ENCODE results near the gene COL9A3. TPM values are rescaled to one million over a fixed set of nuclear protein-coding genes. Genes with fewer than 3 reads are reported as not detected.

Gene COL9A3
- total and polyA plus RNA-seq, 12 donors: 0.45 to 15.2 (median 2.3) TPM

GRCh38 chr20:62802026-62802712 lies 14.7 kb upstream of the COL9A3 start:
- 77 to 79% methylated on average over 22 of the region's 22 CpGs for WGBS, 2 donors
- Histone ChIP-seq H3K9me3 (no peaks in the 10 kb centered on the region), H3K27me3 (no peaks in the 10 kb centered on the region), H3K27ac (peak overlapping the region in 7 of 10 donors; percentile 21 to 77 (median 35)), H3K4me3 (peak overlapping the region in 1 of 10 donors; percentile 5), H3K4me1 (peaks cover 20 to 65% (median 55%) of the 10 kb centered on the region in 9 donors), H3K36me3 (peaks cover 0 to 49% (median 9%) of the 10 kb centered on the region in 9 donors)
- TF ChIP-seq CTCF (IDR thresholded peaks at IDR 0.05): no peak
- DNase-seq: no peak
- peak; percentile 6 to 68 (median 37) for ATAC-seq
- intact Hi-C loops (cut with DNase I): loop anchor here in 1 of 10 donors (10.0 kb wide), 1 partner anchor 297 kb away; no protein-coding TSS in a partner anchor

GRCh38 chr20:62804021-62804626 lies 12.7 kb upstream of the COL9A3 start:
- peak overlapping the region; percentile 72 to 100 (median 95) for H3K4me3 ChIP-seq
- H3K27ac ChIP-seq: peak overlapping the region in 9 of 10 donors; percentile 80 to 96 (median 87)
- TF ChIP-seq CTCF (IDR thresholded peaks at IDR 0.05): no peak
- no peaks in the 10 kb centered on the region for H3K27me3 ChIP-seq
- intact Hi-C loops (cut with DNase I): loop anchor here in 1 of 10 donors (10.0 kb wide), 1 partner anchor 299 kb away; no protein-coding TSS in a partner anchor
- 20 to 23% methylated on average over 25 of the region's 25 CpGs for WGBS, 2 donors
- peaks cover 19 to 68% (median 59%) of the 10 kb centered on the region in 9 donors for H3K4me1 ChIP-seq
- no peak for DNase-seq
- peaks cover 0 to 51% (median 24%) of the 10 kb centered on the region in 9 donors for H3K36me3 ChIP-seq
- H3K9me3 ChIP-seq: no peaks in the 10 kb centered on the region
- peak in 1 of 8 donors; percentile 1 for ATAC-seq

GRCh38 chr20:62804627-62805154 lies 12.2 kb upstream of the COL9A3 start, which contains the start of gene OGFR:
OGFR (plus strand) TSS chr20:62804835; CDS start chr20:62804860, 25 bp downstream.
- H3K27ac ChIP-seq: peak within 1 kb of the TSS; percentile 66 to 96 (median 86)
- WGBS, 2 donors: 0 to 1% methylated on average over 42 to 74 of the region's 77 CpGs
- no peaks in the 10 kb centered on the region for H3K9me3 ChIP-seq
- DNase-seq (peak; percentile 70 to 74), ATAC-seq (peak in 5 of 8 donors; percentile 15 to 75 (median 49))
- peaks cover 0 to 51% (median 28%) of the 10 kb centered on the region in 9 donors for H3K36me3 ChIP-seq
- H3K4me3 ChIP-seq: peak within 1 kb of the TSS; percentile 72 to 100 (median 95)
- H3K27me3 ChIP-seq: no peaks in the 10 kb centered on the region
- TF ChIP-seq CTCF (IDR thresholded peaks at IDR 0.05): no peak
- H3K4me1 ChIP-seq: peaks cover 19 to 68% (median 59%) of the 10 kb centered on the region in 9 donors
- intact Hi-C loops (cut with DNase I): loop anchor here in 6 of 10 donors (5.0 to 10.0 kb wide), 3 partner anchors 137 to 302 kb away; no protein-coding TSS in a partner anchor

- ATAC-seq (peak in 4 of 8 donors; percentile 4 to 53 (median 26)), DNase-seq (no peak)
- TF ChIP-seq CTCF (IDR thresholded peaks at IDR 0.05): no peak
- no peaks in the 10 kb centered on the region for H3K27me3 ChIP-seq
- peak overlapping the region; percentile 66 to 96 (median 86) for H3K27ac ChIP-seq
- H3K4me3 ChIP-seq: peak overlapping the region; percentile 72 to 100 (median 95)
- H3K36me3 ChIP-seq: peaks cover 4 to 51% (median 31%) of the 10 kb centered on the region in 9 donors
- H3K9me3 ChIP-seq: no peaks in the 10 kb centered on the region
- 0% methylated on average over 42 to 58 of the region's 58 CpGs for WGBS, 2 donors
- peaks cover 19 to 68% (median 59%) of the 10 kb centered on the region in 9 donors for H3K4me1 ChIP-seq
- intact Hi-C loops (cut with DNase I): loop anchor here in 6 of 10 donors (5.0 to 10.0 kb wide), 3 partner anchors 138 to 303 kb away; no protein-coding TSS in a partner anchor
Measured at GRCh38 chr20:62805155-62805710, 11.6 kb upstream of the COL9A3 start.

Measured in heart right ventricle (tissue), 16 donors.